ENCODE data around the gene GLOD4.

DNA sequence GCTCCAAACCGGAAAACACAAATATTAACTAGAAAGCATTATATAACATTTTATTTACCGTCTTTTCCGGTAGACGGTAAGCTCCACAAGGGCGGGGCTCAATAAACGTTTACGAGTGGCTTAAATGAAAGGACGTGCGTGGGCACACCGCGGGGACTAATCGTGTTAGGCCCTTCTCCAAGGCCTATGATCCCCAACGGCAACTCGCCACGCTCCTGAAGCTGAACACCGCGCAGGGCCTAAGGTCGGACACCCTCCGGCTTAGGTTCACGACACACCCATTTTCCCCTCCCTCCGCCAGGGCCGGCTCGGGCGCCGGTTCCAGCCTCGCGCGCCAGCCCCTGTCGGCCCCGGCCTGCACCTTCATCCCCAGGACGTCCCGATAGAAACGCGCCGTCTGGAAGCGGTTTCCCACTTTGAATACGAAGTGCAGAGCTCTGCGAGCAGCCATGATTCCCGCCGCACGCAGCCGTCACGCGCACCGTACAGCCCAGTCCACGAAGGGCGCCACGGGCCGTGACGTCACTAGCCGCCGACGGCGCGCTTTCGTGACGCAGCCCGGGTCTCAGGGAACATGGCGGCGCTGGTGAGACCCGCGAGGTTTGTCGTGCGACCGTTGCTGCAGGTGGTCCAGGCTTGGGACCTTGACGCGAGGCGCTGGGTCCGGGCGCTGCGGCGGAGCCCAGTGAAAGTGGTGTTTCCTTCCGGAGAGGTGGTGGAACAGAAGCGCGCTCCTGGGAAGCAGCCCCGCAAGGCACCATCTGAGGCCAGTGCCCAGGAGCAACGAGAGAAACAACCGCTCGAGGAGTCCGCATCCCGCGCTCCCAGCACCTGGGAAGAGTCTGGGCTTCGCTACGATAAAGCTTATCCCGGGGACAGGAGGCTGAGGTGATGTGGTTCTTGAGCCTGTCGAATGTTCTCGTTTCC lies at the start of gene GLOD4, which contains the start of gene MRM3:
- TF ChIP-seq POLR2A (IDR thresholded peaks at IDR 0.05), result peak in 2 of 4 donors; percentile 74 to 85
- TF ChIP-seq, protein P1, sequence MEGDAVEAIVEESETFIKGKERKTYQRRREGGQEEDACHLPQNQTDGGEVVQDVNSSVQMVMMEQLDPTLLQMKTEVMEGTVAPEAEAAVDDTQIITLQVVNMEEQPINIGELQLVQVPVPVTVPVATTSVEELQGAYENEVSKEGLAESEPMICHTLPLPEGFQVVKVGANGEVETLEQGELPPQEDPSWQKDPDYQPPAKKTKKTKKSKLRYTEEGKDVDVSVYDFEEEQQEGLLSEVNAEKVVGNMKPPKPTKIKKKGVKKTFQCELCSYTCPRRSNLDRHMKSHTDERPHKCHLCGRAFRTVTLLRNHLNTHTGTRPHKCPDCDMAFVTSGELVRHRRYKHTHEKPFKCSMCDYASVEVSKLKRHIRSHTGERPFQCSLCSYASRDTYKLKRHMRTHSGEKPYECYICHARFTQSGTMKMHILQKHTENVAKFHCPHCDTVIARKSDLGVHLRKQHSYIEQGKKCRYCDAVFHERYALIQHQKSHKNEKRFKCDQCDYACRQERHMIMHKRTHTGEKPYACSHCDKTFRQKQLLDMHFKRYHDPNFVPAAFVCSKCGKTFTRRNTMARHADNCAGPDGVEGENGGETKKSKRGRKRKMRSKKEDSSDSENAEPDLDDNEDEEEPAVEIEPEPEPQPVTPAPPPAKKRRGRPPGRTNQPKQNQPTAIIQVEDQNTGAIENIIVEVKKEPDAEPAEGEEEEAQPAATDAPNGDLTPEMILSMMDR (IDR thresholded peaks at IDR 0.05), result peak in 4 of 6 experiments; percentile 17 to 58 (median 47)
